Adrenal gland (tissue), 12 donors: ENCODE results near the gene FAM228A. TPM values are rescaled to one million over a fixed set of nuclear protein-coding genes. Genes with fewer than 3 reads are reported as not detected.

Experiments
- DNase-seq, 7 donors: peaks; one replicate each; pipeline ENCODE4 v3.0.0-alpha.2; 2019 to 2020
- H3K27ac ChIP-seq, 5 donors: fragments of 200-600 bp; sonication (generic) in 4 of 5; 1 replicate in 3 of 5; 2 replicates in 2 of 5; pipeline versions ENCODE4 v1.5.1 to v1.8.0; 2016 to 2020; ENCODE audit warnings: mild to moderate bottlenecking in 1 of 5
- H3K27me3 ChIP-seq: fragments of 200-600 bp; 2 replicates; pipeline ENCODE4 v1.8.0; 2021
- H3K36me3 ChIP-seq, 2 donors: fragments of 200-600 bp; replicated peaks in 1 of 2; 1 replicate in 1 of 2; 2 replicates in 1 of 2; pipeline versions ENCODE4 v1.5.1 to v1.8.0; 2018 to 2022
- H3K4me1 ChIP-seq, 2 donors: fragments of 200-600 bp; replicated peaks in 1 of 2; 1 replicate in 1 of 2; 2 replicates in 1 of 2; pipeline versions ENCODE4 v1.5.1 to v1.8.0; 2018 to 2021
- H3K4me3 ChIP-seq, 4 donors: fragments of 200-600 bp; sonication (generic) in 3 of 4; one replicate each; pipeline ENCODE4 v1.5.1; 2016 to 2018
- H3K9me3 ChIP-seq, 3 donors: fragments of 200-600 bp; sonication (generic) in 1 of 3; replicated peaks in 1 of 3; 1 replicate in 2 of 3; 2 replicates in 1 of 3; pipeline versions ENCODE4 v1.5.1 to v1.8.0; 2016 to 2021
- CTCF ChIP-seq, 6 experiments: fragments of 450-650 bp in 4 of 6; fragments of 200-600 bp in 2 of 6; sonication (generic) in 1 of 6; IDR thresholded peaks; 1 replicate in 5 of 6; 2 replicates in 1 of 6; pipeline versions ENCODE4 v1.5.1 to v1.8.0; 2016 to 2021; ENCODE audit warnings: antibody characterized with exemption in 6 of 6, mild to moderate bottlenecking in 2 of 6, moderate library complexity in 1 of 6
- POLR2A ChIP-seq, 2 donors: fragments of 450-650 bp; IDR thresholded peaks; one replicate each; pipeline ENCODE4 v1.6.1; 2017; ENCODE audit warnings: antibody characterized with exemption in 2 of 2, mild to moderate bottlenecking in 2 of 2, moderate library complexity in 1 of 2
- WGBS, 4 donors: extraction: QIAGEN DNeasy Blood & Tissue Kit in 2 of 4; methylation state at CpG; one replicate each; pipeline versions ENCODE4 v1.1.5 to v1.1.7; 2013 to 2017; 5-methylcytosine and 5-hydroxymethylcytosine counted together
- intact Hi-C, 2 donors: fragments of 100-400 bp; cut with DNase I; formaldehyde crosslinking; loops; one replicate each; pipeline versions ENCODE4 v1.14.1 to v1.15.0; 2022 to 2023
- polyA plus RNA-seq, 3 donors: library from polyadenylated mRNA; stranded (reverse); fragments of 200-250 nt in 2 of 3; fragments of 350-450 nt in 1 of 3; fragmentation: Illumina TruSeq in 1 of 3; extraction: RNeasy Lipid Tissue Mini Kit (QIAGEN cat#74804) in 1 of 3; gene quantifications; one replicate each; pipeline ENCODE4 v1.2.3, GENCODE V29; 2013 to 2014
- total RNA-seq, 9 donors: library from RNA; depleted of rRNA in 4 of 9; stranded (reverse); fragments of >200 nt in 4 of 9; fragments of 120-200 nt in 1 of 9; fragmentation: NEBNext Ultra II Directional in 1 of 9; extraction: Animal tissue kit (Norgen Biotek cat#: 25700) in 1 of 9; gene quantifications; one replicate each; pipeline versions ENCODE4 v1.1.0 to v1.2.4, GENCODE V29; 2013 to 2023
- donor health status: healthy with polysubstance abuse.
- donor health status: Bipolar disorder and iron deficiency.
- donor health status: DM: yes; HTN: yes; CAD: no.
- donor health status: DM: no; HTN: no; CAD: no.
- donor health status: DM: no; HTN: no; CAD: no.
- donor health status: DM: yes; HTN: yes; CAD: no.

Gene FAM228A
- total and polyA plus RNA-seq, 12 donors = 0.28 to 2.4 (median 0.72) TPM

DNA sequence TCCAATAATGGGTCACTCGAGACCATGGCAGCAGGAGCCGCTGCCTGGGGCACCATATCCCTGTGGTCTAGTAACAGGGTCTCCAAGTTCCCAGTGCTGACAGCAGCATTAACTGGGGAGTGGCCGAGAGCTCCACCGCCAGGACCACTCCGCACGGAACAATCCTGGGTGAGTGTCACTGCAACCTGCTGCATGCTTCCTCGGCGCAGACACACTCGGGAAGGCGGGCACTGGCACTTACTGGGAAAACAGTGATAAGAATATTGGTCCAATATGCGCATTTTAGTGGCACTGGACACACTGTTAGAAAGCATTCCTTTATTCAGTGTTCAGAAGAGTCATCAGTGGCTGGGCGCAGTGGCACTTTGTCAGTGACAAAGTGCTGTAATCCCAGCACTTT, 29.7 kb downstream of the FAM228A start:
- TF ChIP-seq CTCF (IDR thresholded peaks at IDR 0.05) = no peak
- no peak for TF ChIP-seq POLR2A (IDR thresholded peaks at IDR 0.05)
- H3K4me3 ChIP-seq = no peak overlapping the region
- H3K9me3 ChIP-seq = no peaks in the 10 kb centered on the region
- peaks cover 0 to 56% of the 10 kb centered on the region in 2 donors for H3K36me3 ChIP-seq
- H3K4me1 ChIP-seq = no peaks in the 10 kb centered on the region
- DNase-seq = peak in 1 of 7 donors; percentile 39
- WGBS, 4 donors = 95 to 98% (median 97%) methylated on average over 9 to 12 of the region's 12 CpGs
- no peaks in the 10 kb centered on the region for H3K27me3 ChIP-seq
- intact Hi-C loops = no loop called here
- no peak overlapping the region for H3K27ac ChIP-seq

- H3K9me3 ChIP-seq = no peaks in the 10 kb centered on the region
- no peaks in the 10 kb centered on the region for H3K27me3 ChIP-seq
- no peak for DNase-seq
- intact Hi-C loops = no loop called here
- no peak for TF ChIP-seq POLR2A (IDR thresholded peaks at IDR 0.05)
- TF ChIP-seq CTCF (IDR thresholded peaks at IDR 0.05) = no peak
- no peak overlapping the region for H3K27ac ChIP-seq
- H3K36me3 ChIP-seq = peaks cover 0 to 58% of the 10 kb centered on the region in 2 donors
- H3K4me1 ChIP-seq = no peaks in the 10 kb centered on the region
- no peak overlapping the region for H3K4me3 ChIP-seq
- WGBS, 4 donors = 90 to 94% (median 91%) methylated on average over 4 of the region's 4 CpGs
Measured at GRCh38 chr2:24205131-24205530, 30.3 kb downstream of the FAM228A start.

GRCh38 chr2:24206242-24206641, 31.4 kb downstream of the FAM228A start:
- peak in 1 of 7 donors; percentile 27 for DNase-seq
- H3K4me1 ChIP-seq = no peaks in the 10 kb centered on the region
- H3K36me3 ChIP-seq = peaks cover 0 to 69% of the 10 kb centered on the region in 2 donors
- intact Hi-C loops = no loop called here
- H3K9me3 ChIP-seq = no peaks in the 10 kb centered on the region
- 85 to 97% (median 93%) methylated on average over 6 of the region's 6 CpGs for WGBS, 4 donors
- H3K27me3 ChIP-seq = no peaks in the 10 kb centered on the region
- no peak overlapping the region for H3K4me3 ChIP-seq
- TF ChIP-seq CTCF (IDR thresholded peaks at IDR 0.05) = no peak
- no peak for TF ChIP-seq POLR2A (IDR thresholded peaks at IDR 0.05)
- H3K27ac ChIP-seq = no peak overlapping the region

- TF ChIP-seq POLR2A (IDR thresholded peaks at IDR 0.05) (no peak), CTCF (IDR thresholded peaks at IDR 0.05) (no peak)
- no peak overlapping the region for H3K27ac ChIP-seq
- no peak overlapping the region for H3K4me3 ChIP-seq
- DNase-seq = peak in 1 of 7 donors; percentile 27
- peaks cover 0 to 74% of the 10 kb centered on the region in 2 donors for H3K36me3 ChIP-seq
- intact Hi-C loops = no loop called here
- H3K27me3 ChIP-seq = no peaks in the 10 kb centered on the region
- H3K9me3 ChIP-seq = no peaks in the 10 kb centered on the region
- no peaks in the 10 kb centered on the region for H3K4me1 ChIP-seq
- WGBS, 4 donors = 82 to 90% (median 86%) methylated on average over 8 of the region's 8 CpGs
Measured at GRCh38 chr2:24206714-24207113, 31.9 kb downstream of the FAM228A start.
